HTERT RPE-1 (cell line): Measurements from ENCODE around the gene PSMF1.

ENCODE experiments used
- in situ Hi-C: fragments of 300-500 bp; cut with MboI; formaldehyde crosslinking; loops from 4 replicates; pipeline ENCODE4 v1.14.3; 2020; ENCODE audit warnings: low sequenced_read_pairs

Gene PSMF1, protein sequence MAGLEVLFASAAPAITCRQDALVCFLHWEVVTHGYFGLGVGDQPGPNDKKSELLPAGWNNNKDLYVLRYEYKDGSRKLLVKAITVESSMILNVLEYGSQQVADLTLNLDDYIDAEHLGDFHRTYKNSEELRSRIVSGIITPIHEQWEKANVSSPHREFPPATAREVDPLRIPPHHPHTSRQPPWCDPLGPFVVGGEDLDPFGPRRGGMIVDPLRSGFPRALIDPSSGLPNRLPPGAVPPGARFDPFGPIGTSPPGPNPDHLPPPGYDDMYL

DNA sequence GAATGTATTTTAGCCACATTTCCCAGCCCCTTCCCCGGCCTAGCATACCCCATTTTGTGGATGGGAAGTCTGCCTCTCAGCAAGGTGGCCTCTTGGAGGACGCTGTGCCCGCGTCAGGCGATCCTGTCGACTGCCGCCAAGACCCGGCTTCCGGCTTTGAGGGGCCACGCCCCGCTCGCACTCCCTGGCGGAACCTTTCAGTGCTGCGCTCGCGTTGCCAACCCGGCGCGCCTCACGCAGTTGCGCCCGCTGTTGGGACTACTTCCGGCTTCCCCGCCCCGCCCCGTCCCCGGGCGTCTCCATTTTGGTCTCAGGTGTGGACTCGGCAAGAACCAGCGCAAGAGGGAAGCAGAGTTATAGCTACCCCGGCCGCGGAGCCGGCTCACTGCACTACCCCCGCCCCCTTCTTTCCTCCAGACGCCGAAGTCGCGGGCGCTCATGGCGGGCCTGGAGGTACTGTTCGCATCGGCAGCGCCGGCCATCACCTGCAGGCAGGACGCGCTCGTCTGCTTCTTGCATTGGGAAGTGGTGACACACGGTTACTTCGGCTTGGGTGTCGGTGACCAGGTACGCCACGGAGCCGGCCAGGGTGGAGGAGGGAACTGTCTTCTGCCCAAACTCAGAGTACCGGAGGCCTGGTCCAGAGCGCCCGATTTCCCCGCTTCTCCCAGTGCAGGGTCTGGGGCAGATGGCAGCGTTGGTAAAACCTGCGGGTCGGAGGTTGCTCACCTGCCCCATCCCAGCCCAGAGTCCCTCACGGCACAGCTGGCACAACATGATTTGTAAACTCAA, at the start of gene PSMF1:
Gene PSMF1, plus strand, starts transcription at position 267 of the 792 bp plus-strand sequence. Its CDS starts 172 bp downstream, at position 439.
- in situ Hi-C loops = no loop called here

DNA sequence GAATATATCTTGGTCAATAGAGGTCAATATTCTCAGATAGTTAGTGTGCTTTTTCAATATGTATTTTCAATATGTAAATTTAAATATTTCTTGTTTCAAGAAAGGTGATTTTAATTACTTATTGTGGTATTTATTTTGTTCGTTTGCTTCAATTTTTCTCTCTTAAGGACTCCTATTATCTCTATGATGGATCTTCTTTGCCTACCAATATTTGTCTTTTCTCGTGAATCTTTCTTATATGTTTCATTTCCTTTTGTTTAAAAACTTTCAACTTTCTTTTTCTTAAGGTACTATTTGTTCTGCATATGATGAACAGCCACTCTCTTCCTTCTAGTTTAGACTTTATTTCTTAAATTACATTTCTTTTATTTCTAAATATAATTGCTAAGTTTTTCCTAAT, 46.1 kb upstream of the PSMF1 start:
- in situ Hi-C loops = no loop called here

GRCh38 chr20:1075616-1076015, 42.8 kb upstream of the PSMF1 start:
- in situ Hi-C loops = no loop called here

- in situ Hi-C loops = no loop called here
These were observed 36.5 kb upstream of the PSMF1 start for GRCh38 chr20:1081891-1082290.

GRCh38 chr20:1083431-1084080, 34.8 kb upstream of the PSMF1 start:
- in situ Hi-C loops = no loop called here

DNA sequence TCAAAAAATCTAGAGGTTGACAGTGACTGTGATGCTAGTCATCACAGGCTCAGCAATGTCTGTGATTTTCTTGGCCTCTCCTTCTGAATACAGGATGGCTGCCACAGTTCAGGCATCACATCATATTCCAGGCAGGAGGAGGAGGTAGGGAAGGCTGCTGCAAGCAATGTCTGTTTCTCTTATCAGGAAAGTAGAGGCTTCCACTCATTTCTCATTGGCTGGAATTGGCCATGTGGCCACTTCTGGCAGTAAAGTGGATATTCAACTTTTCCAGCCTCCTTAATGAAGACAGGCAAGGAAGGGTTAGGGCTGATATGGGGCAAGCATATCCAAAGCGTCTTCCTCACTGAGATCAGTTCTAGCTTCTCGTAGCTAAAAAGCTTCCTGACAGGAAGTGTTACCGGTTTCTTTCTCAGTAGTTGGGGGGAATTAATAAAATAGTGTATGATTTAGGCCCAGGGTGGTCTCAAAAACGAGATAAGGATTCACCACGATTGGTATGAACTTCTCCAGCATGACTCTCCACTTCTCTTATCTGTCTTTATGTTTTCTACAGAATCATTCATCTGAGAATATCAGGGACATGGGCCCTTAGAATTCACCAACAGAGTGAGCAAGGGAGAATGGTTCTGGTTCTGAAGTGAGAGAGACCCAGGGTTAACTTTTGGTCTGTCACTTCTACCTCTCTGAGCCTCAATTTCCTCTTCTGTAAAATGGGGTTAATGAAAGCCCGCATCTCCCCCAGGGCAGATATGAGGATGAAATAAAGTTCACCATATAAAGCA, 32.7 kb upstream of the PSMF1 start:
- in situ Hi-C loops = no loop called here

GRCh38 chr20:1086277-1087213, 31.9 kb upstream of the PSMF1 start:
- in situ Hi-C loops = no loop called here

DNA sequence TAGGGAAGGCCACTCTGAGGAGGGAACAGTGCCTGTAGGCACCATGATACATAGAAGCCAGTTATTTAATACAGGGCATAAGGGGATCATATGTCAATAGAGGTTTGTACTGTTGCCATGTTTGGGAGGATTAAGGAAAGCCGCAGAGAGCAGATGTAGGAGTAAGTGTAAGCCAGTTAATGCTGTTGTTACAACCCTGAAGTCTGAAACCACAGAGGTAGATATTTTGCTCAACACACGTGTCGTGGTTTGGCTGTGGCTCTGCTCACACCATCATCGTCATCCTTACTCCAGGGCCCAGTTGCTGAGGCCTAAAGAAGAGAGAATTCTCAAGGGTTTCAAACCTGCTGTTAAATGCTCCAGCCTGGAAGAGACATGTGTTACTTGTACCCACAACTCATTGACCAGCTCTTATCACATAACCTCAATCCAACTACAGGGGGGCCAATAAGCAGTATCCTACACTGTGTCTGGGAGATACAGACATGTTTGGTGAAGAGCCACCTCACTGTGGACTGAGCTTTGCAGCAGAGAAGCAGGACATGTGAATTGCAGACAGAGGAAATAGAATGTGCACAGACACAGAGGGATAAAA, 31.0 kb upstream of the PSMF1 start:
- in situ Hi-C loops = no loop called here

DNA sequence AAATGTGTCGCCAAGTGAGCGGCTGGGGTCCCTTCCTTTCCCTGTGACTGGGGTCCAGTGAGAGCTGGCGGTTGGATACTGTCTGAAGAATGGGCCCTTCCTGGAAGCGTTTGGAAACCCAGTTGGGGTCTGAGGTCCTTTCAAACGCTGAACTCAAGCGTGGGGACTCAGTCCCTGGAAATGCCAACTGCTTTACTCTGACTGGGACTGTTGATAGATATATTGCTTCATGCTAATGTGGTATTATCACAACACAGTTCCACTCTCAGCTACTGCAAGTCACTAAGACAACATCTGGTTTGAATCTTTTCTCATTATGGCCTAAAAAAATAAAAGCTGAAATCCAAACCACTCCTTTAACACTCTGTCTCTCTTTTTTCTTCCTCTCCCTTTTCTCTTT, 23.7 kb upstream of the PSMF1 start:
- in situ Hi-C loops = no loop called here

- in situ Hi-C loops = no loop called here
These were observed 16.9 kb upstream of the PSMF1 start for GRCh38 chr20:1101533-1101932.

DNA sequence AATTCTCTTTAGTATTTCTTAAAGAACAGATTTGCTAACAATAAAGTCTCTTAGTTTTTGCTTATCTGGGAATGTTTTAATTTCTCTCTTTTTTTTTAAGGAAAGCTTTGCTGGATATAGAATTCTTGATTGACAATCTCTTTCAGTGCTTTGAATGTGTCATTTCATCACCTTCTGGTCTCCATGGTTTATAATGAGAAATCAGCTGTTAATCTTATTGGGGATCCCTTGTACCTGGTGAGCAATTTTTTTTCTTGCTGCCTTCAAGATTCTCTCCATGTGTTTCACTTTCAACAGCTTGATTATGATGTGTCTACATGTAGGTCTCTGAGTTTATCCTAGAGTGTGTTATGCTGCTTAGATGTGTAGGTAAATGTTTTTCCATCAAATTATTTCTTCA, 16.4 kb upstream of the PSMF1 start:
- in situ Hi-C loops = no loop called here

DNA sequence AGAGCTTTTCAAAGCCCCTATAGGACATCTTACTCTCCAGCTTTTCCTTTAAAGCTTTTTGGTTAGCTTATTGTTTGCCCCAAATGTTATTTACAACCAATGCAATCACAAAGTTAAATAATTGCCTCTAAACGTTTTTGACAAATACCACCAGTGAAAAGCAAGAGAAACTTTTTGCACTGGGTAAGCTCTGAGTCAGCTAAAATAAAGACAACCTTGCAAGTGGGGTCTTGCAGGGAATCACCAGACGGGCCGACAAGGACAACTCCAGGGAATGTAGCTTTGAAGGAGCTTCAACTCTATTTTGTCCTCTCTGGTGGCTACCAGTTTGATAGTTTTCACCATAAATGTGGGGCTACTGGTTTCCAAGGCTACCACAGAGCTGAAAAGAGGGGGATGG, 14.7 kb upstream of the PSMF1 start:
- in situ Hi-C loops = no loop called here

- in situ Hi-C loops = no loop called here
These were observed 12.7 kb upstream of the PSMF1 start for GRCh38 chr20:1105599-1106194.

DNA sequence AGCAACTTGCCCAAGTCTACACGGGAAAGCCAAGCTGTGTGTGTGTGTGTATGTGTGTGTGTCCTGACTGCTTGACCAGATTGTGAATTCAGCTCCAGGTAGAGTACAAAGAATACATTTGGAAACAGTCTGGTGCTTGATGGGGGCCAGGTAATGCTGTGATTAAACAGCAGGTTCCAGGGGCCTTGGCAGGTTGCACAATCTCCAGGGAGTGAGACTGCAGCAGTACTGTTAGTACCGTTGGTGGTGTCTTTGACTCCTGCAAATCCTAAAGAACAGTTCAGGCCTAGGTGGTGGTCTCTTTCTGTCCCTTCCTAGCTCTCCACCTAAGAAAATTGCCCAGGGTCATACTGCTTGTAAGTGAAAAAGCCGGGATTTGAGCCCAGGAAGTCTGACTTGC, 11.2 kb upstream of the PSMF1 start:
- in situ Hi-C loops = no loop called here

- in situ Hi-C loops = no loop called here
These were observed 9.9 kb upstream of the PSMF1 start for GRCh38 chr20:1108437-1108920.

- in situ Hi-C loops = no loop called here
These were observed 5.5 kb upstream of the PSMF1 start for GRCh38 chr20:1112908-1113307.

DNA sequence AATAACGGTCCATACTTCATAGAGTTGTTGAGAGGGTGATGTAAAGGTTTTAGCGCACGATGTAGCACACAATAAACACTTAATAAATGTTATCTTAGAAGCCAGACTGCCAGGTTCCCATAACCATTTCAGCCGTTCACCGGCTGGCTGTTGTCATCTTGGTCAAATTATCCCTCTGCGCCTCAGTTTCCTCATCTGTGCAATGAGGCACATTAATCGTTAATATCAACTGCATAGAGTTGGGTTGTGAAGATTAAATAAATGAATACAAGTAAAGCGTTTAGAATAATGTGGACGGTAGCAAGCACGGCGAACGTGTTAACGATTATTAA, 432 bp upstream of the PSMF1 start:
- in situ Hi-C loops = no loop called here

DNA sequence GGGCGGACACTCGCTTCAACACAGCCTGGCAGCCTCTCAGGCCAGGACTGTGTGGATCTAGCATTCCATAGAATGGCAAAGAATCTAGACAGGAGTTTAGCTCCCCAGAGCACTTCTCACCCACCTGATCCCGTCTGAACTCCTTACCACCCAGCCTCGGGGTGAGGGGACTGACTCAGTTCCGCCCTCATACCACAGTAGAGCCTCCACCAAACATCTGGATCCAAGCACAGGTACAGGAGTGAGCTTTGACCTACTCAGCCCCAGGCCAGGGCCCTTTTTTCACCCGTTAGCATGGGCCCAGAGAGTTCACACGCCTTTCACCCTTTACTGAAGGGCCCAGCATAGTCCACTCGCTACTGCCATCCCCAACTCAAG, 715 bp downstream of the PSMF1 start:
- in situ Hi-C loops = no loop called here

GRCh38 chr20:1119524-1119923, 1.1 kb downstream of the PSMF1 start:
- in situ Hi-C loops = no loop called here
